C4-2B (cell line): Measurements from ENCODE around the gene CREB3L1.

Experiments used
- CTCF ChIP-seq: fragments of 450-650 bp; conservative IDR thresholded peaks from 2 replicates; pipeline ENCODE4 v1.5.1; 2017; ENCODE audit warnings: mild to moderate bottlenecking
- ZFX ChIP-seq: fragments of 450-650 bp; IDR thresholded peaks from 2 replicates; pipeline ENCODE4 v1.6.1; 2017

- TF ChIP-seq CTCF = no peak
- TF ChIP-seq ZFX = no peak
Measured at GRCh38 chr11:46288451-46288850, 11.0 kb downstream of the CREB3L1 start.
